CD4-positive, alpha-beta T cell treated with Interleukin-10 for 1 hour (primary cell): ENCODE measurements around the gene CDKN2AIP.

ENCODE experiments used
- DNase-seq: peaks from one replicate; pipeline ENCODE4 v3.0.0-alpha.2; 2020

Gene CDKN2AIP

GRCh38 chr4:183444214-183445096 is at the start of gene CDKN2AIP:
TSS of gene CDKN2AIP (plus strand) at chr4:183444636. CDS start at chr4:183444798, 162 bp downstream.
- peak; percentile 95 for DNase-seq

- no peak for DNase-seq
These were observed 49.0 kb upstream of the CDKN2AIP start for GRCh38 chr4:183395395-183395794.

DNA sequence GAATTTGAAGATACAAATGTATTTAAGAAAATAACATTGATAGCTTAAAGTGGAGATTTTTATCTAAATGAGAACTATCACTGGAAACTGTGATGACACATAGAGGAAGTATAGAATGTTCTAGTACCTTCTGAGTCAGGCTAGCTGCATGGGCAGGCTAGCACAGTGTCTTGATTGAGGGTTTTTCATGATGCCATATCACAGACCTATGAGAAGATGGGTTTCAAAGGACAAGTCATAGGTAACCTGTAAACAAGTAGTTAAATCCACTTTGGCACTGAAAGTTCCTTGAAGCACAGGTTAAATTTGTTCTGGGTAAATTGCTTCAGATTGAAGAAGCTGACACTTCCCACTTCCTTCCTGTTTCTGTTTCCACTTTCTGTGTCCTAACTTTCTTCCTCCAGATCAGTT is 48.2 kb upstream of the CDKN2AIP start:
- no peak for DNase-seq

GRCh38 chr4:183397741-183398297 is 46.6 kb upstream of the CDKN2AIP start:
- DNase-seq = no peak

DNA sequence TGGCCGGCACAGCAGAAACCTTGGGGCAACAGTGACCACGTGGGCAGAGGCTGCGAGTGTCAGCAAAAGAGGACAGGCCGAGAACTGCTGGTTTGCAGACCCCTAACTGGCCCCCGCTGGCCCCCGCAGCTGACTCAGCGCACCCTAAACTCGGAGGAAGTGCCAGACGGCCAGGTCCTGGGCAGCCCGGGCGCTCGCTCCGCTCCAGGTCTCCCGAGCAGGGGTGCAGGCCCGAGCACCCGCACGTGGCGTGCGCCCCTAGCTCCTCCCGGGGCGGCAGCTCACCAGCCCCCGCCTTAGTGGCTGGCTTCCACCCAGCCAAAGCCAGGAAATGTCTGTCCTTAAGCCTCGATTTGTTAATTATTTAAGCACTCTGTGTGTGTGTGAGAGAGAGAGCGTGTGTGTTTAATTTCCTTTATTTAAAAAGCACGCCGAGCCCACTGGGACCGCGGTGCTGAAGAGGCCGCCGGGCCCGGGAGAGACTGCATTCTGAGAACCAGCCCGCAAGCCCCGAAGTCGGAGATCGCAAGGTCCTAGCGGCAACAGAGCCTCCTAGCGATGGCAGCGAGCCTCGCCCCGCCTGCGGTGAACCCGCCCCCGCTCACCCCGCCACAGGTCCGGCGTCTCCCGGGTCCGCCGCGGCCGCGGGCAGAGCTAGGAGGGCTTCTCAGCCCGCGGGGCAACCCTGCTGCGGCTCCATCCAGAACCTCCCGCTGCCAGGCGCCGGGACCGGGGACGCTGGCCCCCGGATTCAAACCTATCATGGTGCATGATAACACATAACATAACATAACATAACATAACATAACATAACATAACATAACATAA is 45.9 kb upstream of the CDKN2AIP start:
- DNase-seq = peak; percentile 68

- no peak for DNase-seq
These were observed 45.3 kb upstream of the CDKN2AIP start for GRCh38 chr4:183399126-183399522.

DNA sequence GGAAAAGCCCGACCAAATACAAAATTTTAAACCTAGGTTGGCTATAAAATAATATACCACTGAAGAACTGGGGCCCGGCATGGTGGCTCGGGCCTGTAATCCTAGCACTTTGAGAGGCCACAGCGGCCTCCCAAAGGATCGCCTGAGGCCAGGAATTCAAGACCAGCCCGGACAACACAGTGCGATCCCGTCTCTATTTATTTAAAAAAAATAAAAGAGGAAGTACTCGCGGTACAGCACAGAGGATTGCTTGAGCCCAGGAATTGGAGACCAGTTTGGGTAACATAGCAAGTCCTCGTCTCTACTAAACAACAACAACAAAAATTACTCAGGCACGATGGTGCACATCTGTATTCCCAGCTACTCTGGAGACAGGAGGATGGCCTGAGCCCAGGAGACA is 44.8 kb upstream of the CDKN2AIP start:
- DNase-seq = no peak

DNA sequence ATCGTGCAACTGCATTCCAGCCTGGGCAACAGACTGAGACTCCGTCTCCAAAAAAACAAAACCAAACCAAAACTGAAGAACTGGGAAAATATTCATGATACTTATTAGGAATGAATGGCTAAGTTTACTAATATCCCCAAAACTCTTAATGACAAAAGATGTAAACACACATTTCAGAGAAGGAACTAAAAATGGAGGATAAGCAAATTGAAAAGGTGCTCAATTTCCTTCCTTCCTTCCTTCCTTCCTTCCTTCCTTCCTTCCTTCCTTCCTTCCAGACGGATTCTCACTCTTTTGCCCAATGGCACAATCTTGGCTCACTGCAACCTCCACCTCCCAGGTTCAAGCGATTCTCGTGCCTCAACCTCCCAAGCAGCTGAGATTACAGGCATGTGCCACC is 44.4 kb upstream of the CDKN2AIP start:
- DNase-seq = no peak

- DNase-seq = no peak
These were observed 43.0 kb upstream of the CDKN2AIP start for GRCh38 chr4:183401473-183401872.

DNA sequence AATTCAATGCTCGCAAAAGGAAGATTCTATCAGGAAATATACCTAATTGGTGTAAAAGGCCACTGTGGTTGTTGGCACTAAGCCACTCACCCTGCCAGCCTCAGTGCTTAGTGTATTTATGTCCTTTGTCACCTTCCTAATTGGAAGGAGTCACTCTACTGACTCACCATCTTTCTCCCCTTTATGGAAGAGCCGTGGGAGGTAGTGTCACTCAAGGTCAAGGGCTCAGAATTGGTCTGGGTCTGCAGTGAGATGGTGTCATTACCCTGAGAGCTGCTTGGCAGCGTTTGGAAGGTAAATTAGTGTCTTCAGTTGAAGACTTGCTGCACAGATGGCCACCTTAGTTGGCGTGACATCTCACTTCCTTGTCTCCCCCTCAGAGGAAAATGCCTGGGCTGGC is 41.7 kb upstream of the CDKN2AIP start:
- no peak for DNase-seq

DNA sequence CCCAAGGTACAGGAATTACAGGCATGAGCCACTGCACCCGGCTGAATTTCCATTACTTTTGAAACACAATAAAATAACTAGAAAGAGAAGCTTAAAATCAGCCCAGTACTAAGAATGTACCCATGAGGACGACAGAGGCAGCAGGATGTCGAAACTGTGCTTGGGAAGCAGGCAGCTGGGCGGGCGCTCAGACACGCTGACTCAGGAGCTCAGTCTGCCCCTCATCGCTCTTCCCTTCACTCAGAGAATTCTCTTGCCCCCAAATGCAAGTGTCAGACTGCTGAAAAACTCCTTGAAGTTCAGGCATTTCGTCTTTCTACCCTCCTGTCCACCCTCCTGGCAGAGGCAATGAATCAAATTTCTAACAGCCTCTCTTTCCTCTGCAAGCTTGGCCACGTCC is 41.0 kb upstream of the CDKN2AIP start:
- DNase-seq = no peak

- DNase-seq = no peak
These were observed 40.5 kb upstream of the CDKN2AIP start for GRCh38 chr4:183403961-183404360.

GRCh38 chr4:183405303-183405702 is 39.1 kb upstream of the CDKN2AIP start:
- DNase-seq = no peak

DNA sequence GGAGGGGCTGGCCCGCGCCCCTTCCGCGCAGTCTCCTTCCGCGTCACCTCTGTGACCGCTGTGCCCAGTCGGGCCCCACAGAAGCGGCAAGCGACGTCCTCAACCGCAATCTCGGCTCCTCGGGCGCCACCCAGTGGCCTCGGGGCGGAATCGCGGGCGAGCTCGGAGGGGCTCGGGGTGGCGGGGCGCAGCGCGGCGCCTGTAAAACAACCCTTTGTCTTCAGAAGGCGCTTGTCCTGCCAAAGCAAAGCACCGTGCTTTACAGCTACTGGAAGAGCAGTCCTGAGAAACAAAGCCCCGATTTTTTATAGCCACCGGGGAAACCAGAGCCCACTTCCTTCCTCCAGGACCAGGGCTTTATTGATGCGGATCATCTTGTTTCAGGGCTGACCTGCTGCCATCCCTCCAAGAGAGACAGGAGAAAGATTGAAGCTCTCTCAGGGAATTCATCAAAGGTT is 37.3 kb upstream of the CDKN2AIP start:
- peak; percentile 91 for DNase-seq

GRCh38 chr4:183407635-183408464 is 36.6 kb upstream of the CDKN2AIP start:
- no peak for DNase-seq

DNA sequence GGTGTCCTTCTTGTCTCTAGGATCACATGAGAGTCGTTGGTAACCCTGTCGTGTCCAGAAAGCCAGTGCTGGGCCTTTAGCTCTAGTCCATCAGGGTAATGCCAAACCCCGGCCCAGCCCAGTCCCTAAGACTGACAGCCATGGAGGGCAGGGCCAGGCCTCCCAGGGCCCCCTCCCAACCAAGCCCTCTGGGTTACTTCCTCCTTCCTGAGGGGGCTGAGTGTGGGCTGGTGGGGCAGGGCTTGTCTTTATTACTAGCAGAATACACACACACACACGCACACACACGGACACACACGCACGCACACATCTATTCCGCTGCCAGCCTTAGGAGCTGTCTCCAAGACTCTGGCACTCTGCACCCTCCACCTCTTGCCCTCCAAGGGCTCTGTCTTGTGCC is 35.6 kb upstream of the CDKN2AIP start:
- DNase-seq = no peak

- DNase-seq = no peak
These were observed 35.0 kb upstream of the CDKN2AIP start for GRCh38 chr4:183409483-183409882.

GRCh38 chr4:183409934-183410333 is 34.5 kb upstream of the CDKN2AIP start:
- DNase-seq = no peak

- DNase-seq = no peak
These were observed 33.1 kb upstream of the CDKN2AIP start for GRCh38 chr4:183411291-183411861.

DNA sequence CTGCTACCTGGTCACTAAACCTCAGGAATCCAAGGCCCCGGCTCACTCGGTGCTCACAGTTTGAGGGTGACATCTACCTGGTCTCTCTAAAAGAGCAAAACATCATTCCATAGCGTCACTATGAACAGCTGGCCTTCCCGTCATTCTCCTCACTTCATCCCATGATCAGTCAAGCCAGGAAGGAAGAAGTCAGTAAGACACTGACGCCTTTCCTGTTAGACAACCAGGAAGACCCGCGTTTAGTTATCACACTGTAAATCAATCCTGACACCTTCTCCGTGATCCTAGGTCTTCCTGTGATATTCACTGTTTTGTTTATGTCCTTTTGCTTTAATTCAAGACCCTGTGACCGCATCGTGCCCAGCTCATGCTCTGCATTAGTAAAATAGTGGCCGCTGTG is 31.6 kb upstream of the CDKN2AIP start:
- DNase-seq = no peak

DNA sequence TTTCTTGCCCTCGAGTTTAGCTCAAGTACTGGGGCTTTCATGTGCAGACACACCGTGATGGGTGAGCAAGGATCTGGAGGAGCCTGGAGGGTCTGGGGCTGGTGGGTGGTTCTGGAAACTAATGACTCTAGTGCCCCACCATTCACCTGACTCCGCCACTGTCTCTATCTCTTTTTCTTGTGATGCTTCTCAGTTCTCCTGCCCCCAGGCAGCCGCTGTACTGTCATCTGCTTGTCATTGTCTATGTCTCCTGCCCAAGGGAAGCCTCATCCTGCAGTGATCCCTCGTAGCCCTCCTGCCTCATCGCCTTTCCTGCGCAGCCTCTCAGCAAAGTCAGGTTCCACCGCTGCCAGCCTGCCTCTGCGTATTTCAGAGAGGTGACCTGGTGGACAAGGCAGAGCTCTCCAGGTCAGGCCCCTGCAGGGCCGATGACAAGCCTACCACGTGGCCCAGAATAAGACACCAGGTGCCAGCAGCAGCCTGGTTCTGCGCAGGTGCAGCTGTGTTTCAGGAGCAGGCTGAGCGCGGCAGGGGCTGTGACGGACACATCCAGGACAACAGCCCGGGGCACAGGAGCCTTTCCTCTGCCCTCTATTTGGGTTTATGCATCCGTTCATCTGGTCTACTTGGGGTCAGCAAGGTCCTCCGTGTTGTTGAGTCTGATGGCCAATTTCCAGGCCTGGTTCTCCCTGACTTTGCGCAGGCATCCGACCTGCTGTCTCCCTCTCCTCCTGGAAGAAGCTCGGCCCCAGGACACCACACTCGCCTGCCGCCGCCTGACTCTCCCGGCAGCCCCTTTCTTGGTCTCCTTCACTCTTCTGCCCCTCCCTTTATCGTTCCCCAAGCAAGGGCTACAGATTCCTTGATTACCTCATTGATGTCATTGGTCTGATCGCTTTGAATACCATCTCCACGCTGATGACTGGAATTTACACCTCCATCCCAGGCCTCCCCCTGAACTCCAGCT is 30.9 kb upstream of the CDKN2AIP start:
- DNase-seq = no peak
